Stimulated activated CD4-positive, alpha-beta T cell treated with anti-CD3 and anti-CD28 coated beads, Interleukin-1b, Interleukin-23, amount 100 ng/mL, for 24 hours (primary cell): Measurements from ENCODE around the gene SERPINI1.

Source experiments
- DNase-seq, 4 experiments: peaks; one replicate each; pipeline ENCODE4 v3.0.0-alpha.2; 2020; ENCODE audit warnings: low read depth in 4 of 4, low spot score in 1 of 4

The SERPINI1 gene

DNA sequence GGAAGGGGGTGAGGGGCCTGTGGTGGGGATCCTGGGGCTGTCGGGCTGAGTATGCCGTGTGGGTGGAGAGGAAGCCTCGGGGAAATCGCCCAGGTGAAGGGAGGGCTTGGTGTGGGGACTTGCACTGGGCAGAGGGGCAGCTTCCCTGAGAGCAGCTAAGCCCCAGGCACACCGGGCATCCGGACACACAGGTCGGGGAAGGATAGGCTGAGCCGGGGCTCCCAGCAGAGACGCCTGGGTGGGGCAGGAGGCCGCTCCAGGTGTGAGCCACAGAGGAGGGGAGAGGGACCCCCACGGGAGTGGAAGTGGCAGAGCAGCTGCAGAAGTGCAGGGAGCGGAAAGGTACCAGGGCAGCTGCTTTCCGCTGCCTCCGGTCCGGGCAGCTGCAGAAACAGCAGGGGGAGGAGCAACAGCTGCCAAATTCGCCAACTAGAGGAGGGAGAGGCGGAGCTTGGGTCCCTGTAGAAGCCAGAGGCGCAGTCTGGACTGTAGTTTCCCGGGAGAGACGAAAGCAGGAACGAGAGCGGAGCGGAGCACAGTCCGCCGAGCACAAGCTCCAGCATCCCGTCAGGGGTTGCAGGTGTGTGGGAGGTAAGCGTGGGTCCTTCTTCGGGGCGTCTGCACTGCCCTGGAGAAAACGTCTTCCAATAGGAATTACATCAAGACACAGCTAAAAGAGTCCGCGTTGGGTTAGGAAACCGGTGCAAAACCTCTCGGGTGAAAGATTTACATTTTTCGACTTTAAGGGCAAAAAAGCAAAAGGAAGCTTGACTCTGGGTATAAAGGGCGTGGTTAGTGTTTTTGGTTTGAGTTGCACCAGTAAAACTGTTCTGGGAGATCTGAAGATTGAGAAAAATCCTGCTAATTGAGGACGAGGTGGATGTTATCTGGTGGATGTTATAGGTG is at the start of gene SERPINI1:
Gene SERPINI1, plus strand, starts transcription at position 489 of the 906 bp plus-strand sequence. CDS start 53,408 bp downstream, outside the sequence.
- peak; percentile 39 to 71 (median 58) for DNase-seq

GRCh38 chr3:167691366-167691765 is 44.2 kb upstream of the SERPINI1 start:
- DNase-seq: no peak

DNA sequence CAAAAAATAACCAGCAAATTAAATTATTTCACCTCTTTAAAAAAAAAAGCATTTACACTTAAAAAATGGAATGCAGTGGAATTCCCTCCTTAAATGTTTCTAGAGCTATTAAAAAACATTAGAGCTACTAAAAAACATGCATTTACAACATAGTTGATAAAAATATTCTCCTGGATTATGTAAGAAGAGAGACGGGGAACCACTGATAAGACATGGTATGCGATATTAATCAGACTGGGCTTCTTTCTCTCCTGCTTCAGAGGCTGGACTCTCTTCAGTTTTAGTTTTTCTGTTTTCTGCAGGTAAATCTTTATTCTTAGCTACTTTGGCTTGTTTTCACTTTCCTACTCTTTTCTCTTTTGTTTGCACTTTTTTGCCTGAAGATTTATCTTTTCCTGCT is 41.4 kb upstream of the SERPINI1 start:
- no peak for DNase-seq

GRCh38 chr3:167700046-167700445 is 35.5 kb upstream of the SERPINI1 start:
- DNase-seq: no peak

DNA sequence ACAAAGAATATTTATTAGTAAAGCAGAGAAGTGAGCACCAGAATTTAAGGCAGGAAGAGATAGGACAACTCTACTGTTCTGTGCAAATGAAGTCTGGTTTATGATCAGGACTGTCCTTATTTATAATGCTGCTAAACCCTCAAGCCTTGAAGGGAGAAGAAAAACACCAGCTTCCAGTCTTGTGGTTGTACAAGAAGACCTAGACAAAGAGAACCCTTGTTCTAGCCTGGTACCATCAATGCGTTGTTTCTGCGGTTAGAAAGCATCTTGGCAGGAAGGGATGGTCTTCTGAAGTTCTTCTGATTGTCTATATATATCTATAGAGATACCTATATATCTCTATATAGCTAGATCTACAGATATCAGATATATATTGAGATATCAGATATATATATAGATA is 34.6 kb upstream of the SERPINI1 start:
- DNase-seq: no peak

- no peak for DNase-seq
Observed at GRCh38 chr3:167705840-167706239, 29.7 kb upstream of the SERPINI1 start.

- no peak for DNase-seq
Observed at GRCh38 chr3:167709690-167710089, 25.8 kb upstream of the SERPINI1 start.

- DNase-seq: no peak
Observed at GRCh38 chr3:167710552-167710951, 25.0 kb upstream of the SERPINI1 start.

DNA sequence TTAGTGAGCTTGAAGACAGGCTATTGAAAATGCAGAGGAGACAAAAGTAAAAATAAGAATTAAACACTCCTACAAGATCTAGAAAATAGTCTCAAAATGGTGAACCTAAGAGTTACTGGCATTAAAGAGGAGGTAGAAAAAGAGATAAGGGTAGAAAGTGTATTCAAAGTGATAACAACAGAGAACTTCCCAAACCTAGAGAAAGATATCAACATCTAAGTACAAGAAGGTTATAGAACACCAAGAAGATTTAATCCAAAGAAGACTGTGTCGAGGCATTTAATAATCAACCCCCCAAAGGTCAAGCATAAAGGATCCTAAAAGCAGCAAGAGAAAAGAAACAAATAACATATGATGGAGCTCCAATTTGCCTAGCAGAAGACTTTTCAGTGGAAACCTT is 24.1 kb upstream of the SERPINI1 start:
- no peak for DNase-seq

DNA sequence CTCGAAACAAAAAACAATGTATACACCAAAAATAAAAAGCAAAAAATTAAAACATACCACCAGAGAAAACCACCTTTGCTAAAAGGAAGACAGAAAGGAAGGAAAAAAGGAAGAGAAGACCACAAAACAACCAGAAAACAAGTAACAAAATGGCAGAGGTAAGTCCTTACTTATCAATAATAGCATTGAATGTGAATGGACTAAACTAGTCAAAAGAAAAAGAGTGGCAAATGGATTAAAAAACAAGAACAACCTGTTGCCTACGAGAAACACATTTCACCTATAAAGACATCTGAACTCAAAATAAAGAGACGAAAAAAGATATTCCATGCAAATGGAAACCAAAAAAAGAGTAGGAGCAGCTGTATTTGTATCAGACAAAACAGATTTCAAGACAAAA is 23.1 kb upstream of the SERPINI1 start:
- no peak for DNase-seq

- DNase-seq: no peak
Observed at GRCh38 chr3:167714871-167715270, 20.6 kb upstream of the SERPINI1 start.

- DNase-seq: no peak
Observed at GRCh38 chr3:167716920-167717319, 18.6 kb upstream of the SERPINI1 start.

DNA sequence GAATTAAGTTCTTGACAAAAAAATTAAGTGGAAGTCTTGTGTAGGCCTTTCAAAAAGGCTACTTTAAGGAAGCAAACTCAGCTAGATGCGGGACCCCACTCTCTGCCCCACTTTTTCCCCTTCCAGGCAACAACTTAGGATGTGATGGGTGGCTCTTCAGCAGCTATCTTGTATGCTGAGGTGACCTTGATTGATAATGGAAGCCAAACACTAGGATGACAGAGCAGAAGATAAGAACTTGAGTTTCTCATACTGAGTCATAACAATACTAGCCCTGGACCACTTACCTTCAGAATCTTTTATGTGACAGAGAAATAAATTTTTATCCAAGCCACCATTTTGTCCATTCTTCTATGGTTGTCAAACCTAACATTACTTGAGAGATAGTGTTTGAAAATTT is 16.9 kb upstream of the SERPINI1 start:
- DNase-seq: no peak

- no peak for DNase-seq
Observed at GRCh38 chr3:167723025-167723512, 12.5 kb upstream of the SERPINI1 start.

DNA sequence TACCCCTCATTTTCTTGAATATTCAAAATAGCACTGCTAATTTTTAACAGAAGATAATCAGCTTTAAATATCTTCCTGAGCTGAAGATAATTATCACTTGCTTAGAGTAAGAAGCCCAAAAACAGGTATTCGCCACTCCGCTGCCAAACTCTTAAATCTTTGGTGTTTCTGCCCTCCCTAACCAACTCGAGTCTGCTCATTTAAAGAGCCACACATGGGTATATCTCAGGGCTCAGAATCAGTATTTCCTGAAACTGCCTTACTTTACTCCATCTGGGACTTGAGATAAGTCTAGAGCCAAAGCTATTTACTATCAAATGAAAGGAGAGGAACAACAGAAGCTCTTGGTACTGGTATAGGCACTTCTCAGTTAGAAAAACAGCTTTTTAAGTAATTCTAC is 11.6 kb upstream of the SERPINI1 start:
- no peak for DNase-seq

- no peak for DNase-seq
Observed at GRCh38 chr3:167728176-167728575, 7.3 kb upstream of the SERPINI1 start.

DNA sequence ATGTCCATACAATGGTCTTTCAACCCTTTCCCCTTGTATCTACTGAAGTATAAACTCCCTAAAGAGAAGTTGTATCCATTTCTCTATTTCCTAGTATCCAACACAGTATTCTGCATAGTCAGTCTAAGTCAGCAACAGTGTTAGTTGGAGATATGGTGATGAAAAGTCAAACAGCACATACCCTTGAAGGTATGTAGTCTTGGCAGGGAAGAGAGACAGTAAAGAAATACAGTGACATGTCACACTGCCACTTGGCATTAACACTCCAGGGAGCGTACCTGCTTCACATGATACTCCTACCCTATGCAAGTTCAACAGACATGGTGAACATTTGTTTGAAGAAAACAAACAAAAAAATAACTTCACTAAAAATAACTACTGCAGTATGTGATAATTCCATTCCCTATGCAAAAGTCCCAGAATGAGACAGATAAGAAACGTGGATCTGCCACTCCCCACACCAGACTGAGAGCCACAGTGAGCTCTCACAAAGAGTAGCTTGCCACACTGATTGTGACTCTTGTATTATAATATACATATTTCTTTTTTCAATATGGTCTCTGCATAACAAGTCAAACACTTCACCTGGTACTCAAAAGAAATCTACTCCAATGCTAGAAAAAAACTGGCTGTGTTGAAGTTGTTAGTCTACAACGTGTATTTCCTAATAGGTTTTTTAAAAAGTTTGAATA is 6.7 kb upstream of the SERPINI1 start:
- DNase-seq: no peak

DNA sequence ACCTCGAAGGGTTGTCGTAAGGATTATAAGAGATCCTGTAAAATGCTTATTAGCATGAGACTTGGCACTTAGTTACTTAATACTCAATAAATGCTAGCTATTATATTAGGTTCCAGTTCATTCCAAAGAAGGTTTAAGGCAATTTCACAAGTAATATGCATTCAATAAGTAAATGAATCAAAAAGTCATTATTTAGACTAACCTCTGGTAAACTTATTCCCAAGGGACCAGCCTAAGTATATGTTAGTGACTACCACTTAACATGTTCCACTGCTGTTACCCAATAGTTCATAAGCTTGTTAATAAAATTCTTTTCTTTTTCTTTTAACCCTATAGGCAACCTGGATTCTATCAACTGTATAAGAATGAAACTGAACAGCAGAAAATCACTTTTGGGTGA is 5.9 kb upstream of the SERPINI1 start:
- no peak for DNase-seq

DNA sequence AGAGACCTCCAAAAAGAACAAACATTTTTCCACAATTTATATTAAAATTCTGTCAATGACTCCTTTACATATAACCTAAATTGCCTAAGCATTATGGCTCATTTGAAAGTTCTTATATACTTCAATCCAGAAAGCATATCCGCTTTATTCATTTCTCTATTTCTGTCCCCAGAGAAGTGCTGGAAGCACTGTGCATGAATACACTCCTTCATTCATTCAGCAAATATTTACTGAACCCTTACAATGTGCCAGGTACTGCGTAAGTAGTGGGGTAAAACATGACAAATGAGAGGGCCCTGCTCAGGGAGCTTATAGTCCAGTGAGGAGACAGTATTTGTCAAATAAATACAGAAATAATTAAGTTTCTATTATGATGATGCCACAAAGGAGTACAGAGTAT is 4.1 kb upstream of the SERPINI1 start:
- DNase-seq: no peak

GRCh38 chr3:167732313-167733065 is 3.0 kb upstream of the SERPINI1 start:
- DNase-seq: no peak

DNA sequence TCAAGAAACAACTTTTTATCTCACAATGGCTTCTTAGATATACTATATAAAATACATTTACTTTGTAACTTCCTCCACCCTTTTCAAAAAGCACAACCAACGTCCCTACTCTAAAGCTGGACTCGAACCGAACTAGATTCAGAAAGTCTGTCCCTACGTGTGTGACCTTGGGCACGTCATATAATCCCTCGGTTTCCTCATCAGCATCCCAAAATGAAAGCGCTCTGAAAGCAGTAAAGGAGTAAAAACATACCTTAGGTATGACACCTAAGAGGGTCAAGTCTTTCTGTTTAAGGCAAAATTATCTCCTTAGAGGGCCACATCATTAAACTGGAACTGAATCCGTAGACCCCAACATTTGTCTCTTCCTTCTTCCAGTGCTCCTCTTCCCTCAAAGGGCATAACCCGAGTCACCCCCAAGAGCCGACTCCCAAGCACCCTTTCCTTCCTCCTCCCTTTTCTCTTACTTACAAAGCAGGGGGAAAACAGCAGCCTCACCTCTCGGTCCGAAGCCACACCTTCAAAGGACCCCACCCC is 1.5 kb upstream of the SERPINI1 start:
- no peak for DNase-seq
